Effector CD8-positive, alpha-beta T cell (primary cell): ENCODE measurements around the gene ANKRD50.

Experiments
- DNase-seq: peaks from one replicate; lab custom pipeline; 2025; lab: John Stamatoyannopoulos, UW
- total RNA-seq, 4 experiments: gene quantifications; one replicate each; lab custom pipeline; 2026; lab: John Stamatoyannopoulos, UW

ANKRD50 gene
- total RNA-seq: 0.27 to 1.4 (median 1.1) reads per million in 4 experiments

- DNase-seq: peak; percentile 60
These were observed at the start of gene ANKRD50 for GRCh38 chr4:124712372-124713184. Gene ANKRD50 (minus strand): TSS chr4:124712732. CDS start chr4:124710511, 2,221 bp downstream.

GRCh38 chr4:124757126-124757525, 44.6 kb upstream of the ANKRD50 start:
- no peak for DNase-seq

- no peak for DNase-seq
These were observed 42.1 kb upstream of the ANKRD50 start for GRCh38 chr4:124754681-124755080.

GRCh38 chr4:124753941-124754581, 41.5 kb upstream of the ANKRD50 start:
- no peak for DNase-seq

- DNase-seq: no peak
These were observed 36.9 kb upstream of the ANKRD50 start for GRCh38 chr4:124749421-124749820.

GRCh38 chr4:124748965-124749364, 36.4 kb upstream of the ANKRD50 start:
- no peak for DNase-seq

- DNase-seq: no peak
These were observed 33.7 kb upstream of the ANKRD50 start for GRCh38 chr4:124745985-124746801.

GRCh38 chr4:124743711-124744110, 31.2 kb upstream of the ANKRD50 start:
- DNase-seq: no peak

GRCh38 chr4:124740501-124740900, 28.0 kb upstream of the ANKRD50 start:
- DNase-seq: no peak

GRCh38 chr4:124738994-124739393, 26.5 kb upstream of the ANKRD50 start:
- DNase-seq: no peak

- DNase-seq: no peak
These were observed 25.1 kb upstream of the ANKRD50 start for GRCh38 chr4:124737619-124738018.

- no peak for DNase-seq
These were observed 24.0 kb upstream of the ANKRD50 start for GRCh38 chr4:124736526-124736925.

GRCh38 chr4:124727331-124727890, 14.9 kb upstream of the ANKRD50 start:
- no peak for DNase-seq

- no peak for DNase-seq
These were observed 13.7 kb upstream of the ANKRD50 start for GRCh38 chr4:124726269-124726668.

- DNase-seq: no peak
These were observed 9.5 kb upstream of the ANKRD50 start for GRCh38 chr4:124722071-124722470.

- no peak for DNase-seq
These were observed 4.6 kb upstream of the ANKRD50 start for GRCh38 chr4:124717101-124717500.

GRCh38 chr4:124713185-124713592, 657 bp upstream of the ANKRD50 start:
- DNase-seq: peak; percentile 1

GRCh38 chr4:124711471-124712371, 811 bp downstream of the ANKRD50 start:
- DNase-seq: peak; percentile 40

GRCh38 chr4:124710911-124711310, 1.6 kb downstream of the ANKRD50 start:
- no peak for DNase-seq

- DNase-seq: no peak
These were observed 2.4 kb downstream of the ANKRD50 start for GRCh38 chr4:124710015-124710741.
